Lower leg skin (tissue), 3 donors: Measurements from ENCODE around the gene CLCN1.

Experiments
- POLR2A ChIP-seq, 2 donors: fragments of 450-650 bp; IDR thresholded peaks; one replicate each; pipeline ENCODE4 v1.6.1; 2016 to 2017; ENCODE audit warnings: antibody characterized with exemption in 2 of 2, mild to moderate bottlenecking in 1 of 2, moderate library complexity in 1 of 2
- TF ChIP-seq, protein P1 (sequence below), 3 donors: fragments of 450-650 bp; IDR thresholded peaks; one replicate each; pipeline ENCODE4 v1.5.1; 2016; ENCODE audit warnings: antibody characterized with exemption in 3 of 3, mild to moderate bottlenecking in 3 of 3, moderate library complexity in 2 of 3

DNA sequence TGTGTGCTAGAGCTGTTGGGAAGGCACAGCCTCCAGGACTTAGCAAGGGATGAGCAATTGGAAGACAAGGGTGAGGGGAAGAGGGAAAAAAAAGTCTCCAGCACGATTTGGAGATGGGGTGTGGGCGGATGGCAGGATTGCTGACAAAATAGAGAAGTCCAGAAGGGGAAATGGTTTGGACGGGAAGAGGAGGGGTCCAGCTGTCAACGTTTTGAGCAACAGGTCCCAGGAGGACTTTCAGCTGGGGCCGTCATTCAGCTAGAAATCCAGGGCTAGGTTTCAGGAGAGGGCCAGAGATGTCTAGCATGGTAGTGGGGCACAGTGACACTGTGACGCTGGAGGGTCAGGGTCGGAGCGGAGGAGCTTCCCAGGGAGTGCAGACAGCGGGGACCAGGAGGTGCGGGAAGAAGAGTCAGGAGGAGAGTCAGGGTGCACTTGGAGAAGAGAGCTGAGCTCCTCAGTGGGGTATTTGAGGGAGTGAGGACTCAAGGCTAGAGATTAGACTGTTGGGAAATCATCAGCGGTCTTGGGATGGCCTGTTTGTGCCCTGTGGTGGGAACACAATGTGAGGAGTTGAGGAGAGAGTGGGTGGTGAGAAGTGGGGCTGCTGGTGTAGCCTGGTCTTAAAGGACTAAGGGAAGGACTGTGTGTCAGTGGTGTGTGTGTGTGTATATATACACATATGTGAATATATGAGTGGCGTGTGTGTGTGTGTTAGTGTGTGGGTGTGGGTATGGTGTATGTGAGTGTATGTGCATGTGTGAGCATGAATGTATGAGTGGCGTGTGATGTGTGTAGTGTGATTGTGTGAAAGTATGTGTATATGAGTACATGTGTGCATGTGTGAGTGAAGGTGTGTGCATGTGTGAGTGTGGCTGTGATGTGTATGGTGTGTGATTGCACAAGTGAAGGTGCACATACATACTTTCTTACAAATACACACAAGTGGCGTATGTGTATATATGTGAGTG, 69.0 kb downstream of the CLCN1 start:
- TF ChIP-seq, protein P1, sequence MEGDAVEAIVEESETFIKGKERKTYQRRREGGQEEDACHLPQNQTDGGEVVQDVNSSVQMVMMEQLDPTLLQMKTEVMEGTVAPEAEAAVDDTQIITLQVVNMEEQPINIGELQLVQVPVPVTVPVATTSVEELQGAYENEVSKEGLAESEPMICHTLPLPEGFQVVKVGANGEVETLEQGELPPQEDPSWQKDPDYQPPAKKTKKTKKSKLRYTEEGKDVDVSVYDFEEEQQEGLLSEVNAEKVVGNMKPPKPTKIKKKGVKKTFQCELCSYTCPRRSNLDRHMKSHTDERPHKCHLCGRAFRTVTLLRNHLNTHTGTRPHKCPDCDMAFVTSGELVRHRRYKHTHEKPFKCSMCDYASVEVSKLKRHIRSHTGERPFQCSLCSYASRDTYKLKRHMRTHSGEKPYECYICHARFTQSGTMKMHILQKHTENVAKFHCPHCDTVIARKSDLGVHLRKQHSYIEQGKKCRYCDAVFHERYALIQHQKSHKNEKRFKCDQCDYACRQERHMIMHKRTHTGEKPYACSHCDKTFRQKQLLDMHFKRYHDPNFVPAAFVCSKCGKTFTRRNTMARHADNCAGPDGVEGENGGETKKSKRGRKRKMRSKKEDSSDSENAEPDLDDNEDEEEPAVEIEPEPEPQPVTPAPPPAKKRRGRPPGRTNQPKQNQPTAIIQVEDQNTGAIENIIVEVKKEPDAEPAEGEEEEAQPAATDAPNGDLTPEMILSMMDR (IDR thresholded peaks at IDR 0.05) = no peak
- TF ChIP-seq POLR2A (IDR thresholded peaks at IDR 0.05) = no peak
